Measurements from ENCODE around the gene NAA15. TPM values are rescaled to one million over a fixed set of nuclear protein-coding genes. Genes with fewer than 3 reads are reported as not detected.
"Not testable (repeated sequence)": the region's sequence is repeated elsewhere in the genome, so short reads cannot be mapped to it uniquely, and the experiment has no call there.

NAA15 gene
- total and polyA plus RNA-seq, 9 donors = 16.0 to 31.0 (median 26.8) TPM

DNA sequence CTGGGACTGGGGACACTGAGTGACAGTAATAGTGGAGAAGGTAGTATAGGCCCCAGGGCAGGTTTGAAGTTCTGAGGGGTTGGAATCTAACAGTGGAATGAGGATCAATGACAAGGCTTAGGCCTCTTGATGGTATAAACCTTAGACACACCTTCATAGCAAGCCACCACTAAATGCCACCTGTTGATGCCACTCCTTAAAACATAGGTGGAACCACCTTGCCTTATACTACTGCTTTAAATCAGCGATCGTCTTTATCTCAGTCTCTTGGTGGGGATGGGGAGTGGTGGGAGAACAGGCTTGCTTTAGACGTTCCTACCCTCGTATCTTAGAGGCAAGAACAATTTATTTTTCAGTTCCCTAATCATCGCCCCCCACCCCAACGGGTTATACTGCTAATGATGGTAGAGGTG, 153.8 kb downstream of the NAA15 start:
- peaks cover 8% of the 10 kb centered on the region for H3K36me3 ChIP-seq (ENCODE audit: control insufficient read depth, insufficient read depth, low read length)

DNA sequence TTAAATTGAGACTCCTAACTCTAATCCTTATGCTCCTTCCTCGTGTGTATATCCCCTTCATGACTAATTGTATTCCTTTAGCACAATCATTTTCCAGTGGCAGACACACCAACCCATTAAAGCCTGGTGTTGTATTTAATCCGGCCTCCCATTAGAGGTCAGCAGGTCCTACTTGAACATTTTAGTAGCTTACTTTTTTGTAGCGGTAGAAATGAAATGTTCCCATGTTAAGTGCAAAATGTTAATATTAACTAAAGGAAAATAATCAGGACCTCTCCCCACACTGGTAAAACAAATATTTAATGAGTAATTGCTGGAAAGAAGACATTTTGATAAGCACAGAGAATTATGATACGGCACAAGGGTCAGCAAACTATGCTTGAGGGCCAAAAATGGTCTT, 156.0 kb downstream of the NAA15 start:
- Histone ChIP-seq H3K9me3 (replicated peaks; ENCODE audit: control insufficient read depth, low read depth, low read length) (no peaks in the 10 kb centered on the region), H3K4me3 (ENCODE audit: low read length) (no peak overlapping the region), H3K4me1 (ENCODE audit: control insufficient read depth, insufficient read depth, low read length) (peaks cover 9% of the 10 kb centered on the region), H3K27ac (ENCODE audit: low read length) (no peak overlapping the region), H3K36me3 (ENCODE audit: control insufficient read depth, insufficient read depth, low read length) (peaks cover 6% of the 10 kb centered on the region), H3K27me3 (ENCODE audit: control insufficient read depth, insufficient read depth, low read length) (no peaks in the 10 kb centered on the region)
- WGBS (ENCODE audit: insufficient coverage) = 67% methylated on average over 1 of the region's 4 CpGs
- no peak for DNase-seq

More for the DNA sequence above, 153.8 kb downstream of the NAA15 start:
- no peaks in the 10 kb centered on the region for H3K27me3 ChIP-seq (ENCODE audit: control insufficient read depth, insufficient read depth, low read length)
- DNase-seq = peak; percentile 11
- no peak overlapping the region for H3K27ac ChIP-seq (ENCODE audit: low read length)
- WGBS (ENCODE audit: insufficient coverage) = no CpG with 5 or more reads among the region's 6 CpGs
- H3K4me1 ChIP-seq (ENCODE audit: control insufficient read depth, insufficient read depth, low read length) = peaks cover 9% of the 10 kb centered on the region
- peak overlapping the region; percentile 85 for H3K4me3 ChIP-seq (ENCODE audit: low read length)
- H3K9me3 ChIP-seq (replicated peaks; ENCODE audit: control insufficient read depth, low read depth, low read length) = no peaks in the 10 kb centered on the region

DNA sequence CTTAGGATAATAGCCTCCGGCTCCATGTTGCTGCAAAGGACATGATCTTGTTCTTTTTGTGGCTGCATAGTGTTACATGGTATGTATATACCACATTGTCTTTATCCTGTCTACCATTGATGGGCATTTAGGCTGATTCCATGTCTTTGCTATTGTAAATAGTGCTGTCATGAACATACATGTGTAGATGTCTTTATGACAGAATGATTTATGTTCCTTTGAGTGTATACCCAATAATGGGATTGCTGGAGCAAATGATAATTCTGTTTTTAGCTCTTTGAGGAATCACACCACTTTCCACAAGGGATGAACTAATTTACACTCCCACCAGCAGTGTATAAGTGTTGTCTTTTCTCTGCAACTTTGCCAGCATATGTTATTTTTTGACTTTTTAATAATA, 157.2 kb downstream of the NAA15 start:
- no peak overlapping the region for H3K27ac ChIP-seq (ENCODE audit: low read length)
- no peak overlapping the region for H3K4me3 ChIP-seq (ENCODE audit: low read length)
- peaks cover 9% of the 10 kb centered on the region for H3K4me1 ChIP-seq (ENCODE audit: control insufficient read depth, insufficient read depth, low read length)
- H3K36me3 ChIP-seq (ENCODE audit: control insufficient read depth, insufficient read depth, low read length) = peaks cover 6% of the 10 kb centered on the region
- WGBS (ENCODE audit: insufficient coverage) = no CpG with 5 or more reads among the region's 1 CpG
- no peaks in the 10 kb centered on the region for H3K9me3 ChIP-seq (replicated peaks; ENCODE audit: control insufficient read depth, low read depth, low read length)
- no peaks in the 10 kb centered on the region for H3K27me3 ChIP-seq (ENCODE audit: control insufficient read depth, insufficient read depth, low read length)
- no peak for DNase-seq

DNA sequence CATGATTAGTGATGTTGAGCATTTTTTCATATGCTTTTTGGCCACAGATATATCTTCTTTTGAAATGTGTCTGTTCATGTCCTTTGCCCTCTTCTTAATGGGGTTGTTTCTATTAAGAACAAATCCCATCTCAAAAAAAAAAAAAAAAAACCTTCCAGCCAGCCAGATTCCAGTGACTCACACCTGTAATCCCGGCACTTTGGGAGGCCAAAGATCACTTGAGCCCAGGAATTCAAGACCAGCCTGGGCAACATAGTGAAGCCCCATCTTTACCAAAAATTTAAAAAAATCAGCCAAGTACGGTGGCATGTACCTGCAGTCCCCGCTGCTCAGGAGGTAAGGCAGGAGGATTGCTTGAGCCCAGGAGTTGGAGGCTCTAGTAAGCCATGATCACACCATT, 157.7 kb downstream of the NAA15 start:
- WGBS (ENCODE audit: insufficient coverage) = no CpG with 5 or more reads among the region's 3 CpGs

DNA sequence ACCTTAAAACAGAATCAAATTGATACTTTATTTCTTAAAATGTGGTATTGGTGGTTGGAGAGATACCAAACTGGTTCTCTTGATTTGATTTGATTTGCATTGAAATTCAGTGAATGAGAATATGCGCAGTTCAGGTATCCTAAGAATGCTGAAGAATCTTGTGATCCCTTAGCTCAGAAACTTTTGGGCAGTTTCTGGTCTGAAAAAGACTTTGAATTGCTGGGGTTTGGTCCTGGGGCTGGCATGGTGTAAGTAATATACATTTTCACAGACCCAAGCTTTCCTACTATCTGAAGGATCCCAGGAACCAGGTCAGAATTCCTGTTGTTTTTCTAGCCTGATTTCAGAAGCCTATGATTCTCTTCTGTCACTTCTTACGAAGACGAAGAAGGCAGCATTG, 159.3 kb downstream of the NAA15 start:
- WGBS (ENCODE audit: insufficient coverage) = 83% methylated on average over 1 of the region's 3 CpGs

More for the DNA sequence above, 157.7 kb downstream of the NAA15 start:
- H3K4me1 ChIP-seq (ENCODE audit: control insufficient read depth, insufficient read depth, low read length) = peaks cover 9% of the 10 kb centered on the region
- no peak for DNase-seq
- H3K9me3 ChIP-seq (replicated peaks; ENCODE audit: control insufficient read depth, low read depth, low read length) = no peaks in the 10 kb centered on the region
- no peaks in the 10 kb centered on the region for H3K27me3 ChIP-seq (ENCODE audit: control insufficient read depth, insufficient read depth, low read length)
- H3K36me3 ChIP-seq (ENCODE audit: control insufficient read depth, insufficient read depth, low read length) = peaks cover 6% of the 10 kb centered on the region
- no peak overlapping the region for H3K4me3 ChIP-seq (ENCODE audit: low read length)
- H3K27ac ChIP-seq (ENCODE audit: low read length) = no peak overlapping the region

DNA sequence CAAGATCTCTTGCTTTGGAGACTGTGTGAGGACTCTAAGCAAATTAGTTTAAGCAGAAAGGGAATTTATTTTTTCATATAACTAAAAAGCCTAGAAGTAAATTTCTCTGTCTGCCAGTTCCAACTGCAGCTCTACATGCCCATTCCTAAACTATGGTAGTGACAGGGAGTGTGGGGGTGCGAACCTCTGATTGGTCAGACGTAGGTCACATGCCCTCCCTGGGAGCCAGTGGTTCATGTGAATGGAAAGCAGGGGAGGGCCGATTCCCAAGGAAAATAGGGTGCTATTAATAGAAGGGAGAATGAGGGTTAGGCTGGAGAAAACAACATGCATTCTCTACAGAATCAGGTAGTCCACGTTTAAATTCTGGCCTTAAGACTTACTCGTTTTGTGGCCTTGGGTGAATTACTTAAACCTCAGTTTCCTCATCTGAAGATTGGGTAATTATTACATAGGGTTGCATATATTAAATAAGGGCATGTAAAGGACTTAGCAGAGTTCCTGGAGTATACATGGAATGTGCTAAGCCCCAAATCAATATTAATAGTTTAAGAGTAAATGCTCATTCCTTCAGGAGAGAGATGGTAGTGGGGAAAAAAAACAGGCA, 159.8 kb downstream of the NAA15 start:
- Histone ChIP-seq H3K36me3 (ENCODE audit: control insufficient read depth, insufficient read depth, low read length) (peaks cover 6% of the 10 kb centered on the region), H3K27ac (ENCODE audit: low read length) (no peak overlapping the region), H3K27me3 (ENCODE audit: control insufficient read depth, insufficient read depth, low read length) (no peaks in the 10 kb centered on the region), H3K4me3 (ENCODE audit: low read length) (no peak overlapping the region), H3K9me3 (replicated peaks; ENCODE audit: control insufficient read depth, low read depth, low read length) (no peaks in the 10 kb centered on the region), H3K4me1 (ENCODE audit: control insufficient read depth, insufficient read depth, low read length) (no peaks in the 10 kb centered on the region)
- no peak for DNase-seq
- WGBS (ENCODE audit: insufficient coverage) = no CpG with 5 or more reads among the region's 5 CpGs

More for the DNA sequence above, 159.3 kb downstream of the NAA15 start:
- H3K9me3 ChIP-seq (replicated peaks; ENCODE audit: control insufficient read depth, low read depth, low read length) = no peaks in the 10 kb centered on the region
- no peak overlapping the region for H3K27ac ChIP-seq (ENCODE audit: low read length)
- H3K36me3 ChIP-seq (ENCODE audit: control insufficient read depth, insufficient read depth, low read length) = peaks cover 6% of the 10 kb centered on the region
- no peak for DNase-seq
- no peaks in the 10 kb centered on the region for H3K27me3 ChIP-seq (ENCODE audit: control insufficient read depth, insufficient read depth, low read length)
- peaks cover 4% of the 10 kb centered on the region for H3K4me1 ChIP-seq (ENCODE audit: control insufficient read depth, insufficient read depth, low read length)
- H3K4me3 ChIP-seq (ENCODE audit: low read length) = no peak overlapping the region

DNA sequence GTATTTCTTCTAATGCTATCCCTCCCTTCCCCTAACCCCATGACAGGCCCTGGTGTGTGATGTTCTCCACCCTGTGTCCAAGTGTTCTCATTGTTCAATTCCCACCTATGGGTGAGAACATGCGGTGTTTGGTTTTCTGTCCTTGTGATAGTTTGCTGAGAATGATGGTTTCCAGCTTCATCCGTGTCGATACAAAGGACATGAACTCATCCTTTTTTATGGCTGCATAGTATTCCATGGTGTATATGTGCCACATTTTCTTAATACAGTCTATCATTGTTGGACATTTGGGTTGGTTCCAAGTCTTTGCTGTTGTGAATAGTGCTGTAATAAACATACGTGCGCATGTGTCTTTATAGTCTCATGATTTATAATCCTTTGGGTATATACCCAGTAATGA, 163.2 kb downstream of the NAA15 start:
- DNase-seq; H3K27me3 ChIP-seq (ENCODE audit: control insufficient read depth, insufficient read depth, low read length); H3K4me3 ChIP-seq (ENCODE audit: low read length); H3K27ac ChIP-seq (ENCODE audit: low read length); H3K9me3 ChIP-seq (replicated peaks; ENCODE audit: control insufficient read depth, low read depth, low read length); H3K36me3 ChIP-seq (ENCODE audit: control insufficient read depth, insufficient read depth, low read length); H3K4me1 ChIP-seq (ENCODE audit: control insufficient read depth, insufficient read depth, low read length): not testable (repeated sequence)
- WGBS (ENCODE audit: insufficient coverage) = no CpG with 5 or more reads among the region's 5 CpGs

DNA sequence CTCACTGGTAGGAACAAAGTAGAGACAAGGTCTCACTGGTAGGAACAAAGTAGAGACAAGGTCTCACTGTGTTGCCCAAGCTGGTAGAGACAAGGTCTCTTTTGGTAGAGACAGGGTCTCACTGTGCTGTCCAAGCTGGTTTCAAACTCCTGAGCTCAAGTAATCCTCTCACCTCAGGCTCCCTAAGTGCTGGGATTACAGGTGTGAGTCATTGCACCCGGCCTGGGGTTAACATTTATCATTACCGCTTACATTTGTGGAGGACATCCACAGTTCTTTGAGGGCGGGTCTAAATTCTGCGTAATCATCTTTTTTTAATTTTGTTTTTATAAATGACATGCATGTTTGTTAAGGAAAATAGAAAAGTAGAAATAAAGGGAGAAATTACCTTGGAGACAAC, 164.6 kb downstream of the NAA15 start:
- Histone ChIP-seq H3K9me3 (replicated peaks; ENCODE audit: control insufficient read depth, low read depth, low read length) (peaks cover 6% of the 10 kb centered on the region), H3K27ac (ENCODE audit: low read length) (no peak overlapping the region)

DNA sequence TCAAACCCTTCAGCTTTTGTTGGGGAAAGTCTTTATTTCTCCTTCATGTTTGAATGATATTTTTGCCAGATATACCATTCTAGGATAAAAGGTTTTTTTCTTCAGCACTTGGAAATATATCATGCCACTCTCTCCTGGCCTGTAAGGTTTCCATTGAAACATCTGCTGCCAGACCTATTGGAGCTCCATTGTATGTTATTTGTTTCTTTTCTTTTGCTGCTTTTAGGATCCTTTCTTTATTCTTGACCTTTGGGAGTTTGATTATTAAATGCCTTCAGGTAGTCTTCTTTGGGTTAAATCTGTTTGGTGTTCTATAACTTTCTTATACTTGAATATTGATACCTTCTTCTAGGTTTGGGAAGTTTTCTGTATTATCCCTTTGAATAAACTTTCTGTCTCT, 167.5 kb downstream of the NAA15 start:
- H3K27me3 ChIP-seq (ENCODE audit: control insufficient read depth, insufficient read depth, low read length); H3K4me3 ChIP-seq (ENCODE audit: low read length); H3K36me3 ChIP-seq (ENCODE audit: control insufficient read depth, insufficient read depth, low read length); H3K4me1 ChIP-seq (ENCODE audit: control insufficient read depth, insufficient read depth, low read length); DNase-seq; H3K27ac ChIP-seq (ENCODE audit: low read length): not testable (repeated sequence)
- peaks cover 13% of the 10 kb centered on the region for H3K9me3 ChIP-seq (replicated peaks; ENCODE audit: control insufficient read depth, low read depth, low read length)

More for the DNA sequence above, 164.6 kb downstream of the NAA15 start:
- no peaks in the 10 kb centered on the region for H3K27me3 ChIP-seq (ENCODE audit: control insufficient read depth, insufficient read depth, low read length)
- peaks cover 2% of the 10 kb centered on the region for H3K36me3 ChIP-seq (ENCODE audit: control insufficient read depth, insufficient read depth, low read length)
- H3K4me3 ChIP-seq (ENCODE audit: low read length) = no peak overlapping the region
- no peak for DNase-seq
- WGBS (ENCODE audit: insufficient coverage) = no CpG with 5 or more reads among the region's 4 CpGs
- H3K4me1 ChIP-seq (ENCODE audit: control insufficient read depth, insufficient read depth, low read length) = no peaks in the 10 kb centered on the region

DNA sequence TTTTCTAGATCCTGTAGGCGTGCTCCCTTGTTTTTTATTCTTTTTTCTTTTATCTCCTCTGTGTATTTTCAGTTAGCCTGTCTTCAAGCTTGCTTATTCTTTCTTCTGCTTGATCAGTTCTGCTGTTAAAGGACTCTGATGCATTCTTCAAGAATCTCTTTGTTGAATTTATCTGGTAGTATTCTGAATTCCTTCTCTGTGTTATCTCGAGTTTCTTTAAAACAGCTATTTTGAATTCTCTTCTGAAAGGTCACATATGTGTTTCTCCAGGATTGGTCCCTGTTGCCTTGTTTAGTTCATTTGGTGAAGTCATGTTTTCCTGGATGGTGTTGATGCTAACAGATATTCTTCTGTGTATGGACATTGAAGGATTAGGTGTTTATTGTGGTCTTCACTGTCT, 167.9 kb downstream of the NAA15 start:
- H3K4me3 ChIP-seq (ENCODE audit: low read length) = no peak overlapping the region

More for the DNA sequence above, 167.9 kb downstream of the NAA15 start:
- no peak overlapping the region for H3K27ac ChIP-seq (ENCODE audit: low read length)
- H3K36me3 ChIP-seq (ENCODE audit: control insufficient read depth, insufficient read depth, low read length) = peaks cover 9% of the 10 kb centered on the region
- no peak for DNase-seq
- WGBS (ENCODE audit: insufficient coverage) = no CpG with 5 or more reads among the region's 2 CpGs
- H3K9me3 ChIP-seq (replicated peaks; ENCODE audit: control insufficient read depth, low read depth, low read length) = peaks cover 13% of the 10 kb centered on the region
- H3K4me1 ChIP-seq (ENCODE audit: control insufficient read depth, insufficient read depth, low read length) = no peaks in the 10 kb centered on the region
- H3K27me3 ChIP-seq (ENCODE audit: control insufficient read depth, insufficient read depth, low read length) = no peaks in the 10 kb centered on the region

All from muscle of leg (tissue), 11 donors.